AG08395 (cell line): ENCODE data around the gene C19orf73.

ENCODE experiments used
- DNase-seq: peaks from one replicate; pipeline ENCODE4 v3.0.0; 2012; ENCODE audit warnings: mixed read lengths, low spot score

C19orf73 gene

GRCh38 chr19:49118565-49119410, at the start of gene C19orf73:
TSS of gene C19orf73 (minus strand) at chr19:49119143. CDS start at chr19:49119022, 121 bp downstream.
- peak; percentile 99 for DNase-seq

- no peak for DNase-seq
Observed at GRCh38 chr19:49168421-49168820, 49.5 kb upstream of the C19orf73 start.

- no peak for DNase-seq
Observed at GRCh38 chr19:49167857-49168409, 49.0 kb upstream of the C19orf73 start.

- DNase-seq, result no peak
Observed at GRCh38 chr19:49165865-49166301, 46.9 kb upstream of the C19orf73 start.

DNA sequence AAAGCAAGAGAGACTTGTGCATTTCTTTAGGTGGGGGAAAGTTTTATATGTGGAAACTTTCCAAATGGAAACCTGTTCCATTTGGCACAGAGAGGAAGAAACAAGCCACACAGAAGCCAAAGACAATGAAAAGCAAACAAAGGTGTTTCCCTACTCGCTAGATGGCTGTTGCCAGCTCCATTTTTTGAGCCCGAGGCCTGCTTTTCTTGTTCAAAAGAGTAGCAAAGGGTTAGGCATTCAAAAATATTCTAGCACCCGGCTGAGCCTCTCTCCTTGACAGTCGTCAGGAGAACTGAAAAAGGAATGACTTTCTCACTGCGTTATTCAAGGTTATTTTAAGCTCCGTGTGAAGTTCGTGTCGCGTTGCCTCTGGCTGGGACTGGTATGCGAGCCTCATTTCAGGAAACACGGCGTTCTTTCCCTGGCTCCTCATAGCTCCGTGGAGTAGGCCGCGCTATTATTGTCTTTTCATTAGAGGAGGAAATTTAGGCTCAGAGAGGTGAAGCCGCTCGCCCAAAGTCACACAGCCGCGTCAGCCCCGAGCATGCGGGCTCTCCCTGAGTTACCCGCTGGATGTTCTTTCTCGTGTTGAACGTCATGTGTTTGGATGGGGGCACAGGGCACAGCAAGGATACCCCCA, 46.3 kb upstream of the C19orf73 start:
- DNase-seq, result no peak

DNA sequence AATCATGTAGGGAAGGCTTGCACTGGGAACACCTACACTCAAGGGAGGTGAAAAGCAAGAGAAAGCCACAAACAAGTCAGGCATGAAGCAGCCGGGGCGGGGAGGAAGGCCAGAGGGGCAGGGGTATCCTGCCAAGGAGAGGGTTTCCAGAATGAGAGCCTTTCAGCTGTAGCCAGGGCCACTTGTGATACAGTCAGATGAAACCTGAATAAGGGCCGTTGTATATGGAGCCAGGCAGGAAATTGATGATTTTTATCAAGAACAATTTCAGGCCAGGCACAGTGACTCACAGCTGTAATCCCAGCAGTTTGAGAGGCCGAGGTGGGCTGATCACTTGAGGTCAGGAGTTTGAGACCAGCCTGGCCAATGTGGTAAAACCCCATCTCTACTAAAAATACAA, 43.0 kb upstream of the C19orf73 start:
- no peak for DNase-seq

DNA sequence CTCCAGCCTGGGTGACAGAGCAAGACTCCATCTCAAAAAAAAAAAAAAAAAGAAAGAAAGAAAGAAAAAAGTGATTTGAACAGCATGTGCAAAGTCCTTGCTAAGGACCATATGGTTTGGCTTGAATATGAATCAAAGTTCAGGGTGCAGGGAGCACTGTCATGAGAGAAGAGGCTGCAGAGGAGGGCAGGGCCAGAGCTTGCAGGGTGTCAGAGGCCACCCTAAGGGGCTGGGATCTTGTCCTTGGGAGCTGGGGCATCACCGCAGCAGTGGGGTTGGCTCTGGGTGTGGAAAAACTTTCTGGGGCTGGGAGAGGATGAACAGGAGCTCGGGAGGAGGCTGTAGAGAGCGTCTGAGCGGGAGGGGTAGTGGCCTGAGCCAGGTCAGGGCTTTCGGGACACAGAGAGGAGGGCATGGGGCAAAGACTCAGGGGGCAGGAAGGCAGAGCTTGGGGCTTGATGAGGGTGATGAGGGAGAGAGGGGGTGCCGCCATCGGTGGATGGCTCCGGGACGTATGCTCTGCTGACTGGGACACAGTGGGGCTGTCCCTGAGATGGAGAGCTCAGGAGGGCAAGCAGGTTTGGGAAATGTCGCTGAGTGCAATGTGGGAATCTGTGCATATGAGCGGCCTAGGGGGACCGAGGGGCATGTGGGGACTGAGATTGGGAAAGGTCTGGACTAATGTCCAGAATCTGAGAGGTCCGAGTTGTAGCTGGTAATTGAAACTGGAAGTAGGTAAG, 41.7 kb upstream of the C19orf73 start:
- no peak for DNase-seq

GRCh38 chr19:49157445-49158224, 38.7 kb upstream of the C19orf73 start, which contains the start of gene TRPM4:
TSS of gene TRPM4 (plus strand) at chr19:49157792. CDS start at chr19:49157867, 75 bp downstream.
- DNase-seq, result peak; percentile 91

- no peak for DNase-seq
Observed at GRCh38 chr19:49155820-49156346, 36.9 kb upstream of the C19orf73 start.

DNA sequence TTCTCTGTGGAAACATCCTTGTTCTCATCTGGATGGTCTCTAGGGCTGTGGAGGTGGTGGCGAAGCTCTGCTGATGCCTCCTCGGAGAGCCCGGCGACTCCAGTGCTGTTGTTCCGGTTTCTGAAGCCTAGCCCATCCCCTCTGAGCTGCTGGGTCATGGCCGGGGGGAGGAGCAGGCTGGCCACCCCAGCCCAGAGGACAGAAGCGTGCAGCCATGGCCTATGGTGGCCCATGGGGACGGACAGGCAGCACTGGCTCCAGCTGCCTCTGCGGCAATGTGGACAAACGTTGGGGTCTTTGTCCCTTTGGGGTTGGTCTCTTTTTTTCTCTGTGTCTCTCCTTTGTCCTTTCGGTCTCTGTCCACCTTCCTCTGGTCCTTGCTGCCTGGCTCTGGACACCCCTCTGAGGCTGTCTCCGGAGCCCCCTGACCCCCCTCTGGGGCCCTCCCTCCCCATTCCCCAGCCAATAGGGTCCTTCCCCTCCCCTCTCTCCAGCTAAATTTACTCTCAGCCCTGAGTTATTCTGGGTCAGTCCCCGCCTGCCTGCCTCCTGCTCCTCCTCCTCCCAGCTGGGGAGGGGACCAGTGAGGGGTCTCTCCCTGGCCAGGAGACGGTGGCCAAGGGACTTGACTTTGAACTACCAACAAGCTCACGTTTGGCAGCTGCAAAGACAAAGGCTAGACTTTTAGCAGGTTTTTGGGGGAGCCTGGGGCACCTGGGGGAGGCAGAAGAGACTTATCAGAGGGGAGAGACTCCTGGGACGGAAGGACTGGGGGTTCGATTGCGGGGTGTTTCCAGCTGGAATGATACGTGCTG, 36.3 kb upstream of the C19orf73 start, which contains the start of gene HRC:
HRC (minus strand) TSS at position 392 of the 815 bp plus-strand sequence; CDS start at position 233, 159 bp downstream.
- no peak for DNase-seq

DNA sequence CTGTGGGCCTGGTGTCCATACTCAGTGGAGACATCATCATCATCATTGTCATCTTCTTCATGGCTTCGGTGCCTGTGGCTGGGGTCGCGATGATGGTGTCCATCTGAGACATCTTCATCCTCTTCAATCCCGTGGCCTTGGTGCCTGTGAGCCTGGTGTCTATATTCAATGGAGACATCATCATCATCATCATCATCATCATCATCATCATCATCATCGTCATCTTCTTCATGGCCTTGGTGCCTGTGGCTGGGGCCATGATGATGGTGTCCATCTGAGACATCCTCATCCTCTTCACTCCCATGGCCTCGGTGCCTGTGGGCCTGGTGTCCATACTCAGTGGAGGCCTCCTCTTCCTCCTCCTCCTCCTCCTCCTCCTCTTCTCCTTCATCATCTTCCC, 35.3 kb upstream of the C19orf73 start:
- no peak for DNase-seq

GRCh38 chr19:49153167-49153809, 34.3 kb upstream of the C19orf73 start:
- DNase-seq, result no peak

- no peak for DNase-seq
Observed at GRCh38 chr19:49152119-49152550, 33.2 kb upstream of the C19orf73 start.

- peak; percentile 42 for DNase-seq
Observed at GRCh38 chr19:49151267-49152118, 32.5 kb upstream of the C19orf73 start.

DNA sequence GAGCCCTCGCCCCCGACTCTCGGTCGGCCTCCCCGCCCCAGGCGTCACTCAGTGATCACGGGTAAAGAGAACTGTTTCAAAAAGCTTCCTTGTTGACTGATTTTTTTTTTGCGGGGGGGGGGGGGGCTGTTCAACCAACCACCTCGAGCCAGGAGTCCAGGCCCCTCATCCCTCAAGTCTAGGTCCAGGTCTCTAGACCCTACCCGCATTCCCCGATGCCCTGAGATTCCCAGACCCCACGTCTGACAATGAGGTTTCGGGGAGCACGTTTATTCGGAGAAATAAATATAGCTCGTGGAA, 32.0 kb upstream of the C19orf73 start:
- no peak for DNase-seq

GRCh38 chr19:49150106-49150943, 31.4 kb upstream of the C19orf73 start:
- DNase-seq, result peak; percentile 71

DNA sequence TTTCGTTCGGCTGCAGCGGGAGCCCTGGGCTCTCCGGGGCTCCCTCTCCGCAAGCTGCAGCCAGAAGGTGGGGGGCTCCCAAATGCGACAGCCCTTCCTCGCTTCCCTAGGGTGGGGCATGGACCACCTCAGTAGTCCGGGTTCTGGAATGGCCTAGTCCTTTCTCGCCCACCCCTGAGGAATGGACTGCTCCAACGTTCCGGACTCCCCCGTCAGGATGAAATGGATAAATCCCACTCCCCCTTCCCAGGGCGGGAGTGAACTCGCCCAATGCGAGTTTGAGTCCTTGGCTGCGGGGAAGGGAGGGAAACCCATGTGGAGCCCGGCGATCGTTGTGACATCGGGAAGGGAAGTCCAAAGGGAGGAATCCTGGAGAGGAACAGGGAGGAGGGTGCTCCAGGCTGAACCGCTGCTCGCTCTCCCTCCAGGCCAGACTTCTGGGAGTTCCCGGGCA, 30.7 kb upstream of the C19orf73 start:
- DNase-seq, result peak; percentile 72
